Endothelial cell of umbilical vein (primary cell): ENCODE results near the gene CEP68.

Experiments used
- JUN ChIP-seq: IDR thresholded peaks from 2 replicates; pipeline ENCODE4 v1.6.1; 2011; ENCODE audit warnings: borderline replicate concordance, low read depth; ENCODE audit not compliant: insufficient read length, insufficient read depth
- POLR2A ChIP-seq: IDR thresholded peaks from 2 replicates; pipeline ENCODE4 v1.6.1; 2012; ENCODE audit warnings: low read depth, mild to moderate bottlenecking, control low read depth, low read length
- TF ChIP-seq, protein P1 (sequence below), 2 donors: IDR thresholded peaks; 1 replicate in 1 of 2; 2 replicates in 1 of 2; pipeline ENCODE4 v1.5.1; 2011; ENCODE audit warnings: low read length in 2 of 2, mild to moderate bottlenecking in 2 of 2, moderate library complexity in 2 of 2, control low read depth in 1 of 2, inconsistent platforms in 1 of 2, low read depth in 1 of 2; ENCODE audit not compliant: insufficient read depth in 1 of 2; ENCODE audit errors: extremely low read depth in 1 of 2

DNA sequence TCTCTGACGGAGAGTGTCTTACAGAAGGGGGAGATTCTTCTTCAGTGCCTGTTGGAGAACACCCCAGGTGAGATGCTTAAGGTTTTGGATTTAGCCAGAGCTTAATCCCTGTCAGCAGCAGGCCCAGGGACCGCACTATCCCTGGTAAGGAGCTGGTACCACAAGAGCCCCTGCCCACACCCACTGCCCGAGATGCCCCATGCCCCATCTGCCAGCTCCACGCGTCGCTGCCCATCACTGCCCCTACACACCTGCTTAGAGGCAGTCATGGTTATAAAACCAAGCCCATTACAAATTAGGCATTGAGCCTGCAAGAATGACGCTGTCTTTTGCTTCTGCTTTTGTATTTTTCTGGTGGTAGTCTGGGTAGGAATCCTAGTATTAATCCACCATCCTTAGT, 21.7 kb downstream of the CEP68 start:
- TF ChIP-seq JUN (no peak), POLR2A (no peak)
- TF ChIP-seq, protein P1, sequence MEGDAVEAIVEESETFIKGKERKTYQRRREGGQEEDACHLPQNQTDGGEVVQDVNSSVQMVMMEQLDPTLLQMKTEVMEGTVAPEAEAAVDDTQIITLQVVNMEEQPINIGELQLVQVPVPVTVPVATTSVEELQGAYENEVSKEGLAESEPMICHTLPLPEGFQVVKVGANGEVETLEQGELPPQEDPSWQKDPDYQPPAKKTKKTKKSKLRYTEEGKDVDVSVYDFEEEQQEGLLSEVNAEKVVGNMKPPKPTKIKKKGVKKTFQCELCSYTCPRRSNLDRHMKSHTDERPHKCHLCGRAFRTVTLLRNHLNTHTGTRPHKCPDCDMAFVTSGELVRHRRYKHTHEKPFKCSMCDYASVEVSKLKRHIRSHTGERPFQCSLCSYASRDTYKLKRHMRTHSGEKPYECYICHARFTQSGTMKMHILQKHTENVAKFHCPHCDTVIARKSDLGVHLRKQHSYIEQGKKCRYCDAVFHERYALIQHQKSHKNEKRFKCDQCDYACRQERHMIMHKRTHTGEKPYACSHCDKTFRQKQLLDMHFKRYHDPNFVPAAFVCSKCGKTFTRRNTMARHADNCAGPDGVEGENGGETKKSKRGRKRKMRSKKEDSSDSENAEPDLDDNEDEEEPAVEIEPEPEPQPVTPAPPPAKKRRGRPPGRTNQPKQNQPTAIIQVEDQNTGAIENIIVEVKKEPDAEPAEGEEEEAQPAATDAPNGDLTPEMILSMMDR (IDR thresholded peaks at IDR 0.05; ENCODE audit: extremely low read depth in 1 of 2, insufficient read depth in 1 of 2, low read depth in 1 of 2, low read length in 2 of 2): no peak
